Coronary artery (tissue), 2 donors: ENCODE results near the gene CMIP.

Source experiments
- DNase-seq: peaks from one replicate; pipeline ENCODE4 v3.0.0-alpha.2; 2017; ENCODE audit warnings: low spot score
- H3K27ac ChIP-seq, 2 donors: fragments of 200-600 bp; sonication (generic); one replicate each; pipeline ENCODE4 v1.5.1; 2016 to 2019
- H3K4me3 ChIP-seq: fragments of 200-600 bp; sonication (generic); 2 replicates; pipeline ENCODE4 v1.5.1; 2016; ENCODE audit warnings: mild to moderate bottlenecking, moderate library complexity
- CTCF ChIP-seq: fragments of 200-600 bp; sonication (generic); IDR thresholded peaks from one replicate; pipeline ENCODE4 v1.5.1; 2019; ENCODE audit warnings: antibody characterized with exemption

The CMIP gene

GRCh38 chr16:81555660-81556059 is 111.1 kb downstream of the CMIP start:
- no peak overlapping the region for H3K4me3 ChIP-seq
- DNase-seq, result no peak
- no peak overlapping the region for H3K27ac ChIP-seq
- TF ChIP-seq CTCF, result no peak

- no peak for TF ChIP-seq CTCF
- no peak overlapping the region for H3K27ac ChIP-seq
- no peak overlapping the region for H3K4me3 ChIP-seq
- no peak for DNase-seq
Measured at GRCh38 chr16:81556715-81557284, 112.2 kb downstream of the CMIP start.

- TF ChIP-seq CTCF, result no peak
- Histone ChIP-seq H3K4me3 (no peak overlapping the region), H3K27ac (no peak overlapping the region)
- no peak for DNase-seq
Measured at GRCh38 chr16:81558077-81558443, 113.5 kb downstream of the CMIP start.

GRCh38 chr16:81558444-81559175 is 114.0 kb downstream of the CMIP start:
- no peak overlapping the region for H3K4me3 ChIP-seq
- H3K27ac ChIP-seq, result no peak overlapping the region
- DNase-seq, result no peak
- TF ChIP-seq CTCF, result no peak

- H3K27ac ChIP-seq, result no peak overlapping the region
- TF ChIP-seq CTCF, result no peak
- no peak for DNase-seq
- no peak overlapping the region for H3K4me3 ChIP-seq
Measured at GRCh38 chr16:81560979-81561657, 116.5 kb downstream of the CMIP start.

- Histone ChIP-seq H3K4me3 (no peak overlapping the region), H3K27ac (no peak overlapping the region)
- DNase-seq, result no peak
- TF ChIP-seq CTCF, result no peak
Measured at GRCh38 chr16:81562174-81562849, 117.7 kb downstream of the CMIP start.
